NT2/D1 (cell line): Measurements from ENCODE around the gene PPA2.

ENCODE experiments used
- DNase-seq: peaks from one replicate; pipeline ENCODE4 v3.0.0-alpha.2; 2011; ENCODE audit warnings: low read depth, low spot score
- H3K27me3 ChIP-seq: 2 replicates; pipeline ENCODE4 v1.6.0; 2011; ENCODE audit warnings: mild to moderate bottlenecking; ENCODE audit not compliant: insufficient read length, insufficient read depth
- H3K36me3 ChIP-seq: 2 replicates; pipeline ENCODE4 v1.6.1; 2011; ENCODE audit warnings: mild to moderate bottlenecking, low read length, mixed read lengths; ENCODE audit not compliant: insufficient read depth, insufficient read length
- H3K4me1 ChIP-seq: 2 replicates; pipeline ENCODE4 v1.5.1; 2011; ENCODE audit not compliant: insufficient read depth, insufficient read length
- H3K4me3 ChIP-seq: 2 replicates; pipeline ENCODE4 v1.5.1; 2011; ENCODE audit warnings: low read depth; ENCODE audit not compliant: insufficient read length
- H3K9ac ChIP-seq: 2 replicates; pipeline ENCODE4 v1.6.0; 2011; ENCODE audit warnings: low read depth; ENCODE audit not compliant: insufficient read length
- H3K9me3 ChIP-seq: 2 replicates; pipeline ENCODE4 v1.5.1; 2011; ENCODE audit warnings: mild to moderate bottlenecking, low read length; ENCODE audit not compliant: insufficient read depth
- SUZ12 ChIP-seq: IDR thresholded peaks from 2 replicates; pipeline ENCODE4 v1.6.1; 2011; ENCODE audit not compliant: insufficient read length, insufficient read depth; ENCODE audit errors: extremely low read depth
- YY1 ChIP-seq: IDR thresholded peaks from 2 replicates; pipeline ENCODE4 v1.6.1; 2011; ENCODE audit not compliant: insufficient read length, insufficient read depth
- ZNF274 ChIP-seq: IDR thresholded peaks from 2 replicates; pipeline ENCODE4 v1.6.1; 2011; ENCODE audit warnings: mild to moderate bottlenecking, low read depth, low read length

Gene PPA2

GRCh38 chr4:105387466-105387865 lies 86.4 kb downstream of the PPA2 start:
- H3K36me3 ChIP-seq = peaks cover 10% of the 10 kb centered on the region
- TF ChIP-seq SUZ12 = no peak
- no peak for TF ChIP-seq ZNF274
- TF ChIP-seq YY1 = no peak
- DNase-seq = no peak
- H3K27me3 ChIP-seq = no peaks in the 10 kb centered on the region
- H3K9ac ChIP-seq = no peak overlapping the region
- H3K4me1 ChIP-seq = no peaks in the 10 kb centered on the region
- no peaks in the 10 kb centered on the region for H3K9me3 ChIP-seq
- H3K4me3 ChIP-seq = no peak overlapping the region

GRCh38 chr4:105386012-105386411 lies 87.8 kb downstream of the PPA2 start:
- H3K4me3 ChIP-seq = no peak overlapping the region
- DNase-seq = no peak
- H3K9ac ChIP-seq = no peak overlapping the region
- no peaks in the 10 kb centered on the region for H3K4me1 ChIP-seq
- TF ChIP-seq ZNF274 = no peak
- no peak for TF ChIP-seq YY1
- TF ChIP-seq SUZ12 = no peak
- H3K9me3 ChIP-seq = no peaks in the 10 kb centered on the region
- H3K27me3 ChIP-seq = no peaks in the 10 kb centered on the region
- peaks cover 10% of the 10 kb centered on the region for H3K36me3 ChIP-seq

- DNase-seq = no peak
- TF ChIP-seq ZNF274 = no peak
- no peak for TF ChIP-seq YY1
- TF ChIP-seq SUZ12 = no peak
- H3K4me3 ChIP-seq = no peak overlapping the region
- no peaks in the 10 kb centered on the region for H3K4me1 ChIP-seq
- no peaks in the 10 kb centered on the region for H3K9me3 ChIP-seq
- no peaks in the 10 kb centered on the region for H3K36me3 ChIP-seq
- no peak overlapping the region for H3K9ac ChIP-seq
- H3K27me3 ChIP-seq = no peaks in the 10 kb centered on the region
Measured at GRCh38 chr4:105374071-105374470, 99.8 kb downstream of the PPA2 start.

- TF ChIP-seq SUZ12 (no peak), YY1 (no peak), ZNF274 (no peak)
- Histone ChIP-seq H3K9me3 (no peaks in the 10 kb centered on the region), H3K4me1 (no peaks in the 10 kb centered on the region), H3K27me3 (no peaks in the 10 kb centered on the region), H3K4me3 (no peak overlapping the region), H3K36me3 (no peaks in the 10 kb centered on the region), H3K9ac (no peak overlapping the region)
- no peak for DNase-seq
Measured at GRCh38 chr4:105373324-105373723, 100.5 kb downstream of the PPA2 start.

- Histone ChIP-seq H3K4me3 (no peak overlapping the region), H3K36me3 (no peaks in the 10 kb centered on the region), H3K9ac (no peak overlapping the region), H3K9me3 (peaks cover 20% of the 10 kb centered on the region; the same call in 1 of the 2 replicates), H3K4me1 (no peaks in the 10 kb centered on the region), H3K27me3 (no peaks in the 10 kb centered on the region)
- no peak for DNase-seq
- TF ChIP-seq SUZ12 (no peak), YY1 (no peak), ZNF274 (no peak)
Measured at GRCh38 chr4:105369988-105370387, 103.9 kb downstream of the PPA2 start.

GRCh38 chr4:105361053-105361452 lies 112.8 kb downstream of the PPA2 start:
- H3K4me3 ChIP-seq = no peak overlapping the region
- H3K9ac ChIP-seq = no peak overlapping the region
- H3K36me3 ChIP-seq = peaks cover 3% of the 10 kb centered on the region
- DNase-seq = no peak
- TF ChIP-seq ZNF274 (no peak), YY1 (no peak), SUZ12 (no peak)
- H3K9me3 ChIP-seq = peaks cover 3% of the 10 kb centered on the region; the same call in 1 of the 2 replicates
- H3K27me3 ChIP-seq = no peaks in the 10 kb centered on the region
- H3K4me1 ChIP-seq = no peaks in the 10 kb centered on the region

GRCh38 chr4:105357258-105357980 lies 116.4 kb downstream of the PPA2 start:
- DNase-seq = no peak
- Histone ChIP-seq H3K9me3 (no peaks in the 10 kb centered on the region), H3K27me3 (no peaks in the 10 kb centered on the region), H3K9ac (no peak overlapping the region), H3K36me3 (peaks cover 3% of the 10 kb centered on the region), H3K4me1 (no peaks in the 10 kb centered on the region), H3K4me3 (no peak overlapping the region)
- TF ChIP-seq YY1 = no peak
- no peak for TF ChIP-seq ZNF274
- no peak for TF ChIP-seq SUZ12

GRCh38 chr4:105356194-105356593 lies 117.7 kb downstream of the PPA2 start:
- TF ChIP-seq ZNF274 = no peak
- no peak for TF ChIP-seq YY1
- TF ChIP-seq SUZ12 = no peak

More at GRCh38 chr4:105356194-105356593, 117.7 kb downstream of the PPA2 start:
- no peaks in the 10 kb centered on the region for H3K9me3 ChIP-seq
- H3K36me3 ChIP-seq = peaks cover 3% of the 10 kb centered on the region
- H3K4me3 ChIP-seq = no peak overlapping the region
- no peaks in the 10 kb centered on the region for H3K4me1 ChIP-seq
- H3K9ac ChIP-seq = no peak overlapping the region
- H3K27me3 ChIP-seq = no peaks in the 10 kb centered on the region
- DNase-seq = no peak
